ENCODE measurements around the gene RANBP9.

GRCh38 chr6:13679996-13680395 is 31.6 kb downstream of the RANBP9 start:
- no peak for TF ChIP-seq CTCF (IDR thresholded peaks at IDR 0.05)
- no peak for TF ChIP-seq POLR2A (IDR thresholded peaks at IDR 0.05)
- no peak for TF ChIP-seq POLR2AphosphoS5 (IDR thresholded peaks at IDR 0.05; ENCODE audit: insufficient read depth in 1 of 2, low read depth in 1 of 2)

Data from vagina (tissue), 2 donors.